HG03457 (cell line): ENCODE measurements around the gene CHST15.

Experiments used
- ATAC-seq: cut with Tn5 transposase; IDR thresholded peaks from one replicate; pipeline ENCODE4 v1.9.1; 2021; ENCODE audit warnings: moderate number of reproducible peaks; ENCODE audit not compliant: unreplicated experiment

Gene CHST15

GRCh38 chr10:124032971-124033886 lies 60.2 kb downstream of the CHST15 start:
- ATAC-seq = no peak

- no peak for ATAC-seq
These were observed 61.1 kb downstream of the CHST15 start for GRCh38 chr10:124032087-124032935.

- no peak for ATAC-seq
These were observed 62.8 kb downstream of the CHST15 start for GRCh38 chr10:124030492-124031110.

DNA sequence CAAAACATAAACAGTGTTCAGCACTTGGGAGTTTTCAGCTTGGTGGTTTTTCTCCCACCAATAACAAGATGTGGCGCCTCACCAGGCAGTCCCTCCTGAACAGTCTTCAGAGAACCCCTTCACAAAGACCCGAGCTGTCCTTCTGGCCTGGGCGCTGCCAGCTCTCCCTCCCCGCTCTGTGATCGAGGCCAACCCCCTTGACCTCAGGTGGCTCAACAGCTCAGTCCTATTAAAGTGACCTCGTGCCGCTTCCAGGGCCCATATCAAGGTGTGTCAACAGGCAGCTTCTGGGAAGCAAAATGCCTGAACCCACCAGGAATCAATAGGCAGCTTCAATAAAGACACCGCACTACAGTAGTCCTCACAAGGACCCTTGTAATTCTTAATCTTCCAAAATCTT lies 63.3 kb downstream of the CHST15 start:
- no peak for ATAC-seq

- ATAC-seq = no peak
These were observed 63.8 kb downstream of the CHST15 start for GRCh38 chr10:124029559-124029958.

- ATAC-seq = no peak
These were observed 64.5 kb downstream of the CHST15 start for GRCh38 chr10:124028700-124029480.

- no peak for ATAC-seq
These were observed 65.7 kb downstream of the CHST15 start for GRCh38 chr10:124027651-124028050.

GRCh38 chr10:124027031-124027611 lies 66.3 kb downstream of the CHST15 start:
- no peak for ATAC-seq

DNA sequence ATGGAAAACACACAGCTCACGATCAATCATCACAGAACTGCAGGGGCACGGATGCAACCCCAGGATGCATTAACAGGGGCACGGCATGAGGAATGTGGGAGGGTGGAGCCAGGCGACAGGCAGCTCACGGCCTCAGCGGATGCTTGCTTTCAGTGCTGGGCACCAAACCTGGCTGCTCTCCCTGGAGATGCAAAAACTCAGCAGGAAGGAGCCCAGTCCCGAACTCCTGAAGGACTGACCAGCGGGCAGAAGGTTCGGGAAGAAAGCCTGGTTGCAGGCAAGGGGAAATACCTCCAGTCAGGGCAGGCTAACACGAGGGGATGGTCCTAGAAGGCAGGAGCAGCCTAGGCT lies 66.8 kb downstream of the CHST15 start:
- ATAC-seq = no peak

GRCh38 chr10:124025660-124026588 lies 67.5 kb downstream of the CHST15 start:
- ATAC-seq = no peak

DNA sequence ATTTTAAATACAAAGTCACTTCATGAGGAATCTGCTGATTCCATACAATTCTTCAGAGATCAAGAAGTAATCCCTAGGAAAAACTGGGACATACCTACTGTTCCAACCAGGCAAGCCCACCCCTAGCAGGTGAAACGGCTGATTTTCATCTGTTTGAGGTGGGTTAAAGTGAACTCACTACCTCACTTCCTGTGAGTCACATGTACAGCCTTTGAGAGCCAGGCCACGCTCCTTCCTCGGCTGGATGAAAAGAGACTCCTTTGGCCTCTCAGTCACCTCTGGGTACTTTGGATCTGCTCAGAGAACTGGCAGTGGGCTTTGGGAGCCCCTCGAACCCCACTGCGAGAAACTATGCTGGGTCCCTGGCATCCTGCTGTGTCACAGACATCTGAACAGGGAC lies 68.2 kb downstream of the CHST15 start:
- ATAC-seq = no peak

DNA sequence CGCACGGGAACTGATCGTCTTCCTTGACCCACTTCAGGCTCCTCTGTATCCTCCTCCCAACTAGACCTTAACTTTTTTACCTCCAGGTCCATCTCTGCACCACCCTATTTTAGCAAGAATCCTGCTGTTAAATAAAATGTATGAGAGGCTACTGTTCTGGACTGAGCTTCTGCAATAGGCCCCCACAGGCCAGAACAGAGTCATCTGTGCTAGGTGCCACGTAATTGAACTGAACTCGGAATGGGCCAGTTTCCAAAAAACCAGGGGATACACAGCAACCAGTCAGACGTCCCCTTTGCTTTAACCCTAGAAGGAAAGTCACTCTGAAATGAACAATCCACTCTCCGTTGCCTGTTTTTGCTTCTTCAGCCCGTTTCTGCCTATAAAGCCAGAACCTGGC lies 71.3 kb downstream of the CHST15 start:
- no peak for ATAC-seq

- ATAC-seq = no peak
These were observed 72.2 kb downstream of the CHST15 start for GRCh38 chr10:124020981-124021815.

- ATAC-seq = no peak
These were observed 73.3 kb downstream of the CHST15 start for GRCh38 chr10:124019886-124020797.

DNA sequence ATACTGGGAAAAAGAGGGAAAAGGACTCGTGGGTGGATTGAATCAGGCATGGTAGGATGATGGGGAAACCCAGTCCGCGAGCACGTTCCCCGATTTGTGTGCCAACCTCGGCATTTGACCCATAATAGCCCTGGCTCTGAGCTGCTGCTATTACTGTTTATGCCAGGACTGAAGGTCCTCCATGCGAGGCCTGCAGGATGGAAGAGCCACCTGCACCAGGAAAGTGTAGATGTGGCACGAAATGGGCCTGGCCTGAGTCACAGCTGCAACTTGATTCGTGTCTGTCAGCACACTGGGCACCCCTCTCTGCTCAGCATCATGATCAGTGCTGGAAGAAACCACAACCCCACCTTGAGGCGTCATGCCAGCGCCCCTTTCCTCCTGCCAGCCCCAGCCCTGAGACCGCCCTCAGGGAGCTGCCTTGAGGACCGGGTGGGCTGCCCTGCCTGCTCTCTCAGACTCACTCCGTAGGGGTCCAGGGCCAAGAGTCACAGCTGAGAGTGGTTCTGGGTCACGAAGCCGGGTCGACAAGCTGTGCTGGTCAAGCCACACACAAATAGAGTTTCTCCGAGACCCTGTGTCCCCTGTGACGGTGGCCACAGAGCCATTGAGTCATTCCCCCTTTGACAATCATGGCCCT lies 74.4 kb downstream of the CHST15 start:
- ATAC-seq = no peak

- no peak for ATAC-seq
These were observed 75.7 kb downstream of the CHST15 start for GRCh38 chr10:124017729-124018128.

- no peak for ATAC-seq
These were observed 76.5 kb downstream of the CHST15 start for GRCh38 chr10:124016804-124017375.
